Activated naive CD4-positive, alpha-beta T cell treated with anti-CD3 and anti-CD28 coated beads, Interleukin-2, amount 50 U/mL, for 24 hours (primary cell): ENCODE results near the gene CACNG3.
"Not testable (repeated sequence)": the region's sequence is repeated elsewhere in the genome, so short reads cannot be mapped to it uniquely, and the experiment has no call there.

ENCODE experiments used
- H3K27ac Mint-ChIP-seq: one replicate; pipeline ENCODE4 v1.8.0; 2021; ENCODE audit warnings: mild to moderate bottlenecking, mixed read lengths
- H3K27me3 Mint-ChIP-seq: one replicate; pipeline ENCODE4 v1.8.0; 2021; ENCODE audit warnings: mixed read lengths
- H3K36me3 Mint-ChIP-seq: one replicate; pipeline ENCODE4 v1.8.0; 2021; ENCODE audit warnings: mixed read lengths
- H3K4me1 Mint-ChIP-seq: one replicate; pipeline ENCODE4 v1.8.0; 2021; ENCODE audit warnings: mixed read lengths
- H3K4me3 Mint-ChIP-seq: one replicate; pipeline ENCODE4 v1.8.0; 2021; ENCODE audit warnings: mild to moderate bottlenecking, mixed read lengths
- H3K9me3 Mint-ChIP-seq: one replicate; pipeline ENCODE4 v1.8.0; 2021; ENCODE audit warnings: mixed read lengths

CACNG3 gene

DNA sequence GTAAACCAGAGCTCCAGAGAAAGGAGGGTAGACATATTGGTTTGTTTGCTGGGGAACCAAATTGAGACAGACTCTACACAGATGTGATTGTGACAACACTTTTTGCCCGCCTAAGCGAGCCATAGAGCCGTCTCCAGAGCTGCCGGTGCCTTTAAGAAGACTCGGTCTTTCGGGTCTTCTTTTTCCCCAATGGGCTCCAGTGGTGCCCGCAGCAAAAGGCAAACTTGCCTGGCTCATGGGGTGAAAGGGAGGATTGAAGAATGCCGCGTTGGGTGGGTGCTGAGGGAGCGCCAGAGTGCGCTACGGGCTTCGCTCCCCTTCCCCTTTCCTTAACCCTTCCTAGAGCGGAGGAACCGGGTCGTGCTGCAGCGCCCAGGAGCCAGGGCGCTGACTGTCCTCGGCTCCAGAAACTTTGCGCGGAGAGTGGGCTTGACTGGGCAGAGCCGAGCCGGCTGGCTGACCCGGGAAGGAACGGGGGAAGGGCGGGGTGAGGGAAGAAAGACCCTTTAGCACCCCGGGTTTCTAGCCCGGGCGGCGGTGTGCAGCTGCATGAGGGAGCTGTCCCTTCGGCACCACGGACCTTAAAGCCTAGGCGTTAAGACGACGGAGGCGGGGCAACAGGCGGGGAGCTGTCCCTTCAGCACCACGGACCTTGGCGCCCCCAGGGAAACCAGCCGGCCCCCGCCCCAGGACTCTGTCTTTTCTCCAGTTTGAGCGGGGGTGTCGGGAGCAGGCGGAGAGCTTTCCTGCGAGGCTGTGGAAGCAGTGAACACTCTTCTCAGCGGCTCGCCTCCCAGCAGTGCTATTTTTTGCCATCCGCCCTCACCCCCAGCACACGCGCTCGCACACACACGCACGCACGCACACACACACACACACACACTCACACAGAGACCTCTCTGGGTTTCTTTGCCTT, at the start of gene CACNG3:
Gene CACNG3 (plus strand): TSS at position 880 of the 916 bp plus-strand sequence. CDS start 420 bp downstream, outside the sequence.
- H3K27ac Mint-ChIP-seq: no peak within 1 kb of the TSS
- no peaks in the 10 kb centered on the region for H3K36me3 Mint-ChIP-seq
- H3K4me3 Mint-ChIP-seq: no peak within 1 kb of the TSS
- H3K9me3 Mint-ChIP-seq: no peaks in the 10 kb centered on the region
- peaks cover 45% of the 10 kb centered on the region for H3K27me3 Mint-ChIP-seq
- H3K4me1 Mint-ChIP-seq: no peaks in the 10 kb centered on the region

DNA sequence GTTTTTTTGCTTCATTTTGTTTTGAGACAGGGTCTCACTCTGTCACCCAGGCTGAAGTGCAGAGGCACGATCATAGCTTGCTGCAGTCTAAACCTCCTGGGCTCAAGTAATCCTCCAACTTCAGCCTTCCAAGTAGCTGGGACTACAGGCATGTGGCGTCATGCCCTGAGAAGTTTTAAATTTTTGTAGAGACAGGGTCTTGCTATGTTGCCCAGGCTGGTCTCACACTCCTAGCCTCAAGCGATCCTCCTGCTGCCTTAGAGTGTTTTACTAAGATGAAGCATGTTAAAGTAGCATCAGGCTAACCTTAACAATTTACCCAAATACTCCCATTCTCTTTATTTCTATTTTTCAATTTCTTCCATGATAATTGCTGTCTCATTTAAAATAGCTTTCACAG, 49.2 kb upstream of the CACNG3 start:
- H3K4me3 Mint-ChIP-seq: no peak overlapping the region
- H3K4me1 Mint-ChIP-seq: no peaks in the 10 kb centered on the region
- no peaks in the 10 kb centered on the region for H3K9me3 Mint-ChIP-seq
- H3K27ac Mint-ChIP-seq: no peak overlapping the region
- no peaks in the 10 kb centered on the region for H3K27me3 Mint-ChIP-seq
- H3K36me3 Mint-ChIP-seq: peaks cover 15% of the 10 kb centered on the region

DNA sequence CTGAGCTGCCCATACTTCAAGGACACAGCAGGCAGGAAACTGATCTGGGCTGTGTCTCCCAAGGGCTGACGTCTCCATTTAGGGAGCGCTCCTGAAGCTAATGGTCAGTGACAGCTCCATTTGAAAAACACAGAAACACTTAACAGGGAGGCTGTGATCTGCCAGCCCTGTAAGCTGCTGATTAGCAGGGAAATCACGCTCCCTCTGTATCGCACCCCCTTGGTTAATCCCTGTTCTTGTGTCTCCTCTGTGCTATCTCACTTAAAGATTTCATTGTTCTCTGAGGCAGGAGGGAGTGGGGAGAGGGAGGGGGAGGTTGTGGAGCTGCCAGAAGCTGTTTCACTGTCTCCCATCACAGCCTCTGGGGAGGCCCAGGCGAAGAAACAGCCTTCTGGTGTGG, 47.4 kb upstream of the CACNG3 start:
- Mint-ChIP-seq H3K9me3 (no peaks in the 10 kb centered on the region), H3K36me3 (peaks cover 13% of the 10 kb centered on the region), H3K4me1 (no peaks in the 10 kb centered on the region), H3K4me3 (no peak overlapping the region), H3K27me3 (no peaks in the 10 kb centered on the region), H3K27ac (no peak overlapping the region)

DNA sequence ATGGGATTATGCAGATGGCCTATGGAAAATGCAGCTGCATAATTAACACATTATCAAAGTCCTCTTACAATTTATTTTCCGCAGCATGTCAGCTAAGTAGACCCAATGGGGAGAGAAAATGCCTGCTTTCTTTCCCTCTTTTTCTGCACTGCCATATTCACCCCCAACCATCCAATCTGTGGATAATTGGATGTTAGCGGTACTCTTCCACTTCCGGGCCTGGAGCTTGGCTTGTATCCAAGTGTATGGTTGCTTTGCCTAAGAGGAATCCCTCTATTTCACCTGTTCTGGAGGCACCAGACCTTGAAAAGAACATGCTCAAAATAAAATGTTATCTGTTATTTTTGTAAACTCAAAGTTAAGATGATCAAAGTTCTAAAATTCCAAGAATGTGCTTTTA, 41.1 kb upstream of the CACNG3 start:
- Mint-ChIP-seq H3K36me3 (peaks cover 30% of the 10 kb centered on the region), H3K27ac (no peak overlapping the region), H3K4me1 (no peaks in the 10 kb centered on the region)

DNA sequence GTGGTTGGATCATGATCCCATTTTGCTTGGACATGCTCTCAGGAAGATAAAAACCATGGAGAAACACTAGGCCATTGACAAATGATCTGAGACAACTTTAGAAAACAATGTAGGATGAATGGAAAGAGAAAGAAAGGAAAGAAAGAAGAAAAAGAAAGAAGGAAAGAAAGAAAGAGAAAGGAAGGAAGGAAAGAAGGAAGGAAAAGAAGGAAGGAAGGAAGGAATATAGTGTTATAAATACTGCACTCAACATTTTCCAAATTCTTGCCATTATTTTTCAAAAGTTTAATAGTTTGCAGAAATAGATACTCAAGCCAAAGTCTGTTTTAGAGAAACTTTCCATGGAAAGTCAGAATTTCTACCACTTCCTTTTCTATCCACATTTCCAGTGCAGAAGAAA, 39.2 kb upstream of the CACNG3 start:
- Mint-ChIP-seq H3K9me3 (peaks cover 3% of the 10 kb centered on the region), H3K27me3 (no peaks in the 10 kb centered on the region), H3K36me3 (peaks cover 38% of the 10 kb centered on the region), H3K4me1 (no peaks in the 10 kb centered on the region), H3K4me3 (no peak overlapping the region), H3K27ac (no peak overlapping the region)

More for the DNA sequence above, 41.1 kb upstream of the CACNG3 start:
- Mint-ChIP-seq H3K27me3 (no peaks in the 10 kb centered on the region), H3K4me3 (no peak overlapping the region), H3K9me3 (no peaks in the 10 kb centered on the region)

DNA sequence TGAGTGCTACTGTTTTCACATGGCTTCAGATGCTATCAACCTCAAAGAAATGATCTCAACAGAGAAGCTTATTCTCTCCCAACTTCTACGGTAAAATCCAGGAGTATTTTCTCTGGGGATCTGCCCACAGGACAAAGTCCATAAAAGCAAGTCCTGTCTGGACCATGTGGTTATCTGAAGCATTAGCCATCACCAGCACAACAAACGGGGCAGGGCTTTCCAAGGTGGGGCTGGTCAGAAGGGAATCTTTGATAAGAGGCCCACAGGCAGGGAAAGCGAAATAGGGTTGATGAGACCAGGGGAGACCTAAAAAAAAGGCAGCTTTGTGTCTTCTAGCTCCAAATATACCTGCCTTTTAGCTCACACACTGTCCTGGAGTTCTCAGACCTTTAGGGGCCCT, 38.7 kb upstream of the CACNG3 start:
- Mint-ChIP-seq H3K4me3 (no peak overlapping the region), H3K4me1 (no peaks in the 10 kb centered on the region), H3K9me3 (peaks cover 8% of the 10 kb centered on the region), H3K36me3 (peaks cover 38% of the 10 kb centered on the region), H3K27me3 (no peaks in the 10 kb centered on the region), H3K27ac (no peak overlapping the region)

DNA sequence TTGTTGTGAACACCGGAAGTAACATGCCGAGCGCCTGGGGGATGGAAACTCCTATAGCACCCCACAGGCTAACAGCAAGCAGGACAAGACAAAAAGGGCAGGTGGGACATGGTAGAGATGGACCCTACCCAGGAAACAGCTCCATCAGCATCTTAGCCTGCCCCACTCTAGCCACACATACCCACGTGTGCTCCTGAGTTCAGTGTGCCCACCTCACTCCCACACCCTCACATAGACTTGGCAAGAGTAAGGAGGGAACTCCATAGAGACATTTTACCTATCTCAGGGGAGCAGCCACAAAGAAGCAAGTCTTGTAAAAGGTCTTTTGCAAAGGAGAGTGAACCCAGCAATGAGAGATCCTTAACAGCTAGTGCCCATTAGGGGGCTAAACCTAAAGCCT, 37.8 kb upstream of the CACNG3 start:
- peaks cover 36% of the 10 kb centered on the region for H3K36me3 Mint-ChIP-seq
- no peak overlapping the region for H3K27ac Mint-ChIP-seq
- no peak overlapping the region for H3K4me3 Mint-ChIP-seq
- no peaks in the 10 kb centered on the region for H3K4me1 Mint-ChIP-seq
- peaks cover 11% of the 10 kb centered on the region for H3K9me3 Mint-ChIP-seq
- no peaks in the 10 kb centered on the region for H3K27me3 Mint-ChIP-seq

DNA sequence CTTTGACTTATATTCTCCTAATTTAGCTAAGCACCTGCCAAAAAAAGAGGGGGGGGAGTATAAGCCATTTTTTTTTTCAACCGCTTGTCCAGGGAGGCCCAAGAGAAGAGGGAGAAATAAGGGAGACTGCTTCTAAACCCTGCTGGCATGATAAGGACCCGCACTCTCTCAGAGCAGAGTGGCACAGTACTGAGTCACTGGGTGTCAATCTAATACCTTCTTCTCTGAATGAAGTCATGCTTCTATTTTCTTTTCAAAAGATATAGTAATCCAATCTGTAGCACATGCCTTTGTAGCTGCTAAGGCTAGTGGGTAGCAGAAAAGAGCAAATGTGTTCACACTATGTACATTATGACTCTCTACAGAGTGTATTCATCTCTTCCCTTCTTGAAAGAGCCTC, 34.9 kb upstream of the CACNG3 start:
- no peak overlapping the region for H3K4me3 Mint-ChIP-seq
- no peaks in the 10 kb centered on the region for H3K27me3 Mint-ChIP-seq
- no peak overlapping the region for H3K27ac Mint-ChIP-seq
- H3K4me1 Mint-ChIP-seq: no peaks in the 10 kb centered on the region
- peaks cover 28% of the 10 kb centered on the region for H3K36me3 Mint-ChIP-seq
- peaks cover 11% of the 10 kb centered on the region for H3K9me3 Mint-ChIP-seq

DNA sequence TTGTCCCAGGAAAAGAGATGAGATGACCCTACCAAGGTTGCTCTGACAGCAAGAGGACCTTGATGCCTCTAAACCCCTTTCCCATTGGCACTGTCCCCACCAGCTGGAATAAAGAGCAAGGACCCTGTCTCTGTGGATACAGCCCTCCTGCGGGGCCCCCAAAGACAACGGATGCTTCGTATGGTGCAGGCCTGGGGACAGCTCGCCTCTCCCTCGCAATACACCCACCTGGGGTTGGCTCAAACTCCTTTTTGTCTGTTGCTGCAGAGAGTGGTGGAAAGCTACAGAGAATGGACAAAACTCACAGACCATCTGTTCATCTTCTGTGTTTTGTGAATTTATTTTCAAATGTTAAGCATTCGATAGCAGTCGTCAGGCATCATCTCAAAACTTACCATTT, 27.6 kb upstream of the CACNG3 start:
- H3K4me3 Mint-ChIP-seq: no peak overlapping the region
- no peaks in the 10 kb centered on the region for H3K36me3 Mint-ChIP-seq
- no peaks in the 10 kb centered on the region for H3K9me3 Mint-ChIP-seq
- no peak overlapping the region for H3K27ac Mint-ChIP-seq
- H3K4me1 Mint-ChIP-seq: no peaks in the 10 kb centered on the region
- H3K27me3 Mint-ChIP-seq: no peaks in the 10 kb centered on the region

DNA sequence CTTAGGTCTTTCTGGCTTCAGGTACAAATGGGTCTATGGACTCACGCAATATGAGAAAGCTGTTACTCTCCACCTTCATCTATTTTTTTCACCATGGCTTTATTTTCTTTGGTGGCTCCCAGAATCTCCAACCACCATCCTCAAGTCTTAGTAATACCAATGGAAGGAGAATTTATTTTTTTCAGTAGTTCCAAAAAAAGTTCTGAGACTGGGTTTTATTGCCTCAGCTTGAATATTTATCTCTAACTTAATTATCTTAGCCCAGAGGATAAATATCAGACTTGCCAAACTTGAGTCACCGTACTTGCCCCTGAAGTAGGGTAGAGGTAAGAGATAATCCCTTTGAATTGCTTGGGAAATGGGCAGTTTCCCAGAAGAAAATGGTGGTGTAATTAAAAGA, 23.2 kb upstream of the CACNG3 start:
- H3K9me3 Mint-ChIP-seq: no peaks in the 10 kb centered on the region
- H3K4me3 Mint-ChIP-seq: no peak overlapping the region
- no peaks in the 10 kb centered on the region for H3K4me1 Mint-ChIP-seq
- H3K27me3 Mint-ChIP-seq: peaks cover 9% of the 10 kb centered on the region
- H3K27ac Mint-ChIP-seq: no peak overlapping the region
- peaks cover 2% of the 10 kb centered on the region for H3K36me3 Mint-ChIP-seq

DNA sequence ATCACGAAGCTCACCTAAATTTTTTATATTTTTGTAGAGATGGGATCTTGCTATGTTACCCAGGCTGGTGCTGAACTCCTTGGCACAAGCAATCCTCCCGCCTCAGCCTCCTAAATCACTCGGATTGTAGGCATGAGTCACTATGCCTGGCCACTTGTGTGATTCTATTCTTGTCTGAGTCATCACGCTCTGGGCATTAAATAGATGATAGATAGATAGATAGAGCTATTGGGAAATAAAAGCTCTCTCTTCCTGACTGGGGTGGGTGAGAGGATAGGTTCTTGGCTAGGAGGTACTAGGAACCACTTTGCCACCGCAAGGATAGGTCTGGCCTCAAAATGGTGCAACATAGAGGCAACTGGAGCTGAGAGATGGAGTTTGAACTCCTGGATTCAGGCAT, 21.4 kb upstream of the CACNG3 start:
- Mint-ChIP-seq H3K36me3 (peaks cover 2% of the 10 kb centered on the region), H3K9me3 (no peaks in the 10 kb centered on the region), H3K4me1 (no peaks in the 10 kb centered on the region), H3K27ac (no peak overlapping the region), H3K27me3 (peaks cover 9% of the 10 kb centered on the region), H3K4me3 (no peak overlapping the region)

DNA sequence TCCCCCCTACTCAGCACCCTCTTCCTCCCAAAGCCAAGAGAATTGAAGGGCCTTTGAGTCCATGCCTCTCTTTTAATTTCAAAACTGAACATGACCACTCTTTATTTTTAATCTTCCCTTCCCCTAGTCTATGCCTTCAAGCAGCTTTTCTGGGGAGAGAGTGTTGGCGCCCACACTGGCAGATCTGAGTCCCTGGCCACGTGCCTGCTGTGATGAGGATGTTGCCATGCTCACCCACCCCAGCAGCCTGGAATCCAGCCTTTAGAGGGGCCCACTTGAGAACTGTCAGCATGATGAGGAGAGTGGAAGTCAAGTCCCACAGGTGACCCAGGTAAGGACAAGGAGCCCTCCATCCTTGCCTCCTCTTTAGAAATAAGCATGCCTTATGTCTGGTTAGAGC, 20.3 kb upstream of the CACNG3 start:
- no peak overlapping the region for H3K27ac Mint-ChIP-seq
- H3K27me3 Mint-ChIP-seq: peaks cover 10% of the 10 kb centered on the region
- H3K4me3 Mint-ChIP-seq: no peak overlapping the region
- H3K36me3 Mint-ChIP-seq: peaks cover 2% of the 10 kb centered on the region
- H3K9me3 Mint-ChIP-seq: no peaks in the 10 kb centered on the region
- no peaks in the 10 kb centered on the region for H3K4me1 Mint-ChIP-seq

DNA sequence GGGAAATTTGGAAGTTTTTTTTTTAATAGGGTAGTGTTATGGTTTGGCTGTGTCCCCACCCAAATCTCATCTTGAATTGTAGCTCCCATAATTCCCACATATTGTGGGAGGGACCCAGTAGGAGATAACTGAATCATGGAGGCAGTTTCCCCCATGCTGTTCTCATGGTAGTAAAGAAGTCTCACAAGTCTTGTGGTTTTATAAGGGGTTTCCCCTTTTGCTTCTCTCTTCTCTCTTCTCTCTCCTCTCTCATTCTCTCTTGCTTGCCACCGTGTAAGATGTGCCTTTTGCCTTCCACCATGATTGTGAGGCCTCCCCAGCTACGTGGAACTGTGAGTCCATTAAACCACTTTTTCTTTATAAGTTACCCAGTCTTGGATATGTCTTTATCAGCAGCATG, 17.3 kb upstream of the CACNG3 start:
- H3K9me3 Mint-ChIP-seq, H3K4me1 Mint-ChIP-seq, H3K36me3 Mint-ChIP-seq, H3K27ac Mint-ChIP-seq, H3K4me3 Mint-ChIP-seq: not testable (repeated sequence)
- peaks cover 14% of the 10 kb centered on the region for H3K27me3 Mint-ChIP-seq

DNA sequence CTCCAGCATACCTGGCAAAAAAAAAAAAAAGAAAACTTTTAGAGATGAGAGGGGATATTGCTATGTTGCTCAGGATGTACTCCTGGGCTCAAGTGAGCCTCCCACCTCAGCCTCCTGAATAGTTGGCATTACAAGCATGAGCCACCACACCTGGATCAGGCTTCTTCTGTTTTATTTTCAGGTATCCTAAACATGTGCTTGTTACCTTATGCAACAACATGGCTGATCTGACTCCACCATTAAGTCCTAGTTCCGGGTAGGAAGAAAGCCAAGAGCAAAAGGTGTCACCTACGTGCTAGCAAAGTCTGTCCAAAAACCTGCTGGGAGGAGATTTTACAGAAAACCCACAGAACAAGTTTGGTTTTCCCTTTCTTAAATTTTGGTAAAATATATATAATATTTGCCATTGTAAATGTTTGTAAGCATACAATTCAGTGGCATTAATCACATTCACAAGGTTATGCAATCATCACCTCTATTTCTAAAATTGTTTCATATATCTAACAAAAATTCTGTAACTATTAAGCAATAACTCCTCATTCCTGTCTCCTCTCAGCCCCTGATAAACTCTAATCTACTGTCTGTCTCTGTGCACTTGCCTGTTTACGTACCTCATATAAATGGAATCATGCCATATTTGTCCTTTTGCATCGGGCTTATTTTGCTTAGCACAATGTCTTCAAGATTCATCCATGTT, 9.1 kb upstream of the CACNG3 start:
- Mint-ChIP-seq H3K9me3 (no peaks in the 10 kb centered on the region), H3K27me3 (peaks cover 21% of the 10 kb centered on the region), H3K4me3 (no peak overlapping the region), H3K27ac (no peak overlapping the region), H3K36me3 (no peaks in the 10 kb centered on the region), H3K4me1 (no peaks in the 10 kb centered on the region)

DNA sequence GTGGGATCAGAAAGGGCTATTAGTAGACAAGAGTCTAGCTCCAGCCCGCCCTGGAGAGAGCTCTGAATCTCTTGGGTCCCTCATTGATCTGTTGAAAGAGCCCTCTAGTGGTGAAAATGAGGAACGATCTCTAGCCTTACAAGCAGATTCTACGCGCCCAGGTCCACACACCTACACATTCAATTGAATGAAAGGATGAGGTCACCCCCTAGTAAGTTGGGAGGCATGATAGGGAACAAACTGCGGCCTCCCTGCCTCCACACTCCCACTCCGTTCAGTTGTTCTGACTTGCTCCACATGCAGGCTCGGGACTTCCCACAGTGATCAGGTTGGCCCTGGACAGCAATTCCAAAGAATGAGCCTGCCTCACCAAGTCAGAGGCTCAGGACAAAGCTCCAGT, 2.9 kb upstream of the CACNG3 start:
- peaks cover 39% of the 10 kb centered on the region for H3K27me3 Mint-ChIP-seq
- H3K36me3 Mint-ChIP-seq: no peaks in the 10 kb centered on the region
- H3K4me3 Mint-ChIP-seq: no peak overlapping the region
- no peaks in the 10 kb centered on the region for H3K4me1 Mint-ChIP-seq
- H3K27ac Mint-ChIP-seq: no peak overlapping the region
- H3K9me3 Mint-ChIP-seq: no peaks in the 10 kb centered on the region

DNA sequence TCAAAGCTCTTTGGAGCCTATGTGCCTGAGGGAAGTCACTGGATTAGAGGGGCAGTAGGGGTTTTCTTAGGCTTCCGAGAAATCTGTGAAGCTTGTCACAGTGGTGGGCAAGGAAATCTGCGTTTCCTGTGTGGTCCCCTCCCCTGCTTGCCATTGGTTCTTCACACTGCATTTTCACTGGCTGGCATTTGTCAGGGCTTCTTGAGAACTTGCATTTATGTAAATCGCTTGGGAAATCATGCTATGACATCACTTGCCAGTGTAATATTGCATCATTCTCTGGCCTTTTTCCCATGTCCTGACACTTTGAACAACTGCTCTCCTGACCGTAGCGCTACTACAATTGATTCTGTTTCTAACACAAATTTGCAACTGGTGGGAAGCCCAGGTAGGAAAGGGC, 1.8 kb downstream of the CACNG3 start:
- H3K27me3 Mint-ChIP-seq: peaks cover 52% of the 10 kb centered on the region
- H3K27ac Mint-ChIP-seq: no peak overlapping the region
- H3K36me3 Mint-ChIP-seq: no peaks in the 10 kb centered on the region
- H3K4me3 Mint-ChIP-seq: no peak overlapping the region
- H3K4me1 Mint-ChIP-seq: no peaks in the 10 kb centered on the region
- no peaks in the 10 kb centered on the region for H3K9me3 Mint-ChIP-seq
